Brain microvascular endothelial cell (primary cell): ENCODE results near the gene PLD1.
A peak's percentile ranks its signal among the peaks of the same experiment; 100 is the strongest.

ENCODE experiments used
- DNase-seq: peaks from one replicate; pipeline ENCODE4 v3.0.0-alpha.2; 2020
- H3K27ac ChIP-seq: fragments of 250-450 bp; sonication (Bioruptor Pico); 2 replicates; pipeline ENCODE4 v1.5.1; 2020; ENCODE audit warnings: mild to moderate bottlenecking, moderate library complexity
- H3K27me3 ChIP-seq: fragments of 250-450 bp; sonication (Bioruptor Pico); replicated peaks from 2 replicates; pipeline ENCODE4 v1.5.1; 2020; ENCODE audit warnings: mild to moderate bottlenecking
- H3K36me3 ChIP-seq: fragments of 250-450 bp; sonication (Bioruptor Pico); replicated peaks from 2 replicates; pipeline ENCODE4 v1.5.1; 2020; ENCODE audit warnings: mild to moderate bottlenecking
- H3K4me3 ChIP-seq: 2 replicates; pipeline ENCODE4 v1.5.1; 2011; ENCODE audit warnings: low read depth, mild to moderate bottlenecking, control low read depth, low read length, moderate library complexity
- CTCF ChIP-seq: IDR thresholded peaks from 2 replicates; pipeline ENCODE4 v1.5.1; 2011; ENCODE audit warnings: low read depth, mild to moderate bottlenecking, moderate library complexity, low read length, control low read depth, inconsistent platforms; ENCODE audit errors: missing control alignments
- in situ Hi-C: cut with HindIII; loops from 2 replicates; pipeline ENCODE4 v1.10.0; 2017; ENCODE audit warnings: low sequenced_read_pairs, low pct_ligation_motif_present

PLD1 gene

GRCh38 chr3:171763392-171763791 is 46.9 kb downstream of the PLD1 start:
- Histone ChIP-seq H3K4me3 (no peak overlapping the region), H3K27me3 (no peaks in the 10 kb centered on the region), H3K36me3 (no peaks in the 10 kb centered on the region), H3K27ac (no peak overlapping the region)
- in situ Hi-C loops: no loop called here
- TF ChIP-seq CTCF: no peak
- no peak for DNase-seq

GRCh38 chr3:171760477-171760876 is 49.8 kb downstream of the PLD1 start:
- H3K27me3 ChIP-seq: no peaks in the 10 kb centered on the region
- no peaks in the 10 kb centered on the region for H3K36me3 ChIP-seq
- H3K4me3 ChIP-seq: no peak overlapping the region
- H3K27ac ChIP-seq: no peak overlapping the region
- TF ChIP-seq CTCF: no peak
- no peak for DNase-seq
- in situ Hi-C loops: no loop called here

- H3K36me3 ChIP-seq: no peaks in the 10 kb centered on the region
- no peak overlapping the region for H3K27ac ChIP-seq
- no peak overlapping the region for H3K4me3 ChIP-seq
- TF ChIP-seq CTCF: no peak
- in situ Hi-C loops: no loop called here
- DNase-seq: no peak
- H3K27me3 ChIP-seq: no peaks in the 10 kb centered on the region
Measured at GRCh38 chr3:171758109-171758508, 52.2 kb downstream of the PLD1 start.

GRCh38 chr3:171757361-171758034 is 52.8 kb downstream of the PLD1 start:
- no peak for DNase-seq

GRCh38 chr3:171755656-171756055 is 54.6 kb downstream of the PLD1 start:
- no peak for TF ChIP-seq CTCF
- in situ Hi-C loops: no loop called here
- Histone ChIP-seq H3K27ac (no peak overlapping the region), H3K27me3 (no peaks in the 10 kb centered on the region), H3K36me3 (no peaks in the 10 kb centered on the region), H3K4me3 (no peak overlapping the region)
- no peak for DNase-seq

More at GRCh38 chr3:171757361-171758034, 52.8 kb downstream of the PLD1 start:
- no peaks in the 10 kb centered on the region for H3K27me3 ChIP-seq
- peak overlapping the region; percentile 57 for H3K27ac ChIP-seq
- no peaks in the 10 kb centered on the region for H3K36me3 ChIP-seq
- no peak for TF ChIP-seq CTCF
- in situ Hi-C loops: no loop called here
- no peak overlapping the region for H3K4me3 ChIP-seq
